ENCODE results near the gene MIX23.
A peak's percentile ranks its signal among the peaks of the same experiment; 100 is the strongest.

MIX23 gene

GRCh38 chr3:122406198-122406597 is 23.2 kb upstream of the MIX23 start:
- no peak overlapping the region for H3K27ac Mint-ChIP-seq
- no peak overlapping the region for H3K4me3 Mint-ChIP-seq
- peaks cover 34% of the 10 kb centered on the region for H3K36me3 Mint-ChIP-seq
- CTCF ChIA-PET: interaction anchor here (0.6 kb wide), 1 partner anchor 291 kb away, joined by 3 read pairs; no protein-coding TSS in a partner anchor
- no peak for DNase-seq
- H3K4me1 Mint-ChIP-seq: no peaks in the 10 kb centered on the region
- H3K27me3 Mint-ChIP-seq: no peaks in the 10 kb centered on the region
- H3K9me3 Mint-ChIP-seq: no peaks in the 10 kb centered on the region

GRCh38 chr3:122405015-122405414 is 22.0 kb upstream of the MIX23 start:
- H3K4me3 Mint-ChIP-seq: no peak overlapping the region
- H3K9me3 Mint-ChIP-seq: no peaks in the 10 kb centered on the region
- H3K36me3 Mint-ChIP-seq: peaks cover 28% of the 10 kb centered on the region
- no peaks in the 10 kb centered on the region for H3K27me3 Mint-ChIP-seq
- DNase-seq: no peak
- CTCF ChIA-PET: no interaction called here
- no peak overlapping the region for H3K27ac Mint-ChIP-seq
- no peaks in the 10 kb centered on the region for H3K4me1 Mint-ChIP-seq

GRCh38 chr3:122403489-122403888 is 20.5 kb upstream of the MIX23 start:
- H3K27me3 Mint-ChIP-seq: no peaks in the 10 kb centered on the region
- CTCF ChIA-PET: no interaction called here

GRCh38 chr3:122398920-122399319 is 15.9 kb upstream of the MIX23 start:
- Mint-ChIP-seq H3K4me1 (peaks cover 17% of the 10 kb centered on the region), H3K9me3 (no peaks in the 10 kb centered on the region), H3K4me3 (no peak overlapping the region), H3K27ac (no peak overlapping the region), H3K36me3 (peaks cover 14% of the 10 kb centered on the region), H3K27me3 (no peaks in the 10 kb centered on the region)
- no peak for DNase-seq
- CTCF ChIA-PET: no interaction called here

More at GRCh38 chr3:122403489-122403888, 20.5 kb upstream of the MIX23 start:
- H3K4me3 Mint-ChIP-seq: no peak overlapping the region
- no peak overlapping the region for H3K27ac Mint-ChIP-seq
- peaks cover 21% of the 10 kb centered on the region for H3K36me3 Mint-ChIP-seq
- H3K9me3 Mint-ChIP-seq: no peaks in the 10 kb centered on the region
- no peaks in the 10 kb centered on the region for H3K4me1 Mint-ChIP-seq
- no peak for DNase-seq

GRCh38 chr3:122397201-122397600 is 14.2 kb upstream of the MIX23 start:
- no peak for DNase-seq
- CTCF ChIA-PET: interaction anchor here (0.9 kb wide), 1 partner anchor 10 kb away, joined by 3 read pairs; no protein-coding TSS in a partner anchor
- H3K4me1 Mint-ChIP-seq: peaks cover 22% of the 10 kb centered on the region
- peaks cover 9% of the 10 kb centered on the region for H3K36me3 Mint-ChIP-seq
- H3K27ac Mint-ChIP-seq: no peak overlapping the region
- no peaks in the 10 kb centered on the region for H3K27me3 Mint-ChIP-seq
- no peaks in the 10 kb centered on the region for H3K9me3 Mint-ChIP-seq
- no peak overlapping the region for H3K4me3 Mint-ChIP-seq

GRCh38 chr3:122396511-122396910 is 13.5 kb upstream of the MIX23 start:
- H3K27me3 Mint-ChIP-seq: no peaks in the 10 kb centered on the region
- CTCF ChIA-PET: no interaction called here
- no peaks in the 10 kb centered on the region for H3K9me3 Mint-ChIP-seq
- no peak overlapping the region for H3K27ac Mint-ChIP-seq
- H3K4me3 Mint-ChIP-seq: no peak overlapping the region
- peaks cover 9% of the 10 kb centered on the region for H3K36me3 Mint-ChIP-seq
- H3K4me1 Mint-ChIP-seq: peaks cover 24% of the 10 kb centered on the region
- DNase-seq: no peak

- H3K9me3 Mint-ChIP-seq: no peaks in the 10 kb centered on the region
- no peak overlapping the region for H3K27ac Mint-ChIP-seq
- no peak overlapping the region for H3K4me3 Mint-ChIP-seq
- H3K4me1 Mint-ChIP-seq: peaks cover 24% of the 10 kb centered on the region
- no peak for DNase-seq
- H3K36me3 Mint-ChIP-seq: peaks cover 9% of the 10 kb centered on the region
- CTCF ChIA-PET: no interaction called here
- H3K27me3 Mint-ChIP-seq: no peaks in the 10 kb centered on the region
Measured at GRCh38 chr3:122395582-122395981, 12.6 kb upstream of the MIX23 start.

GRCh38 chr3:122394173-122394572 is 11.1 kb upstream of the MIX23 start:
- Mint-ChIP-seq H3K27me3 (no peaks in the 10 kb centered on the region), H3K27ac (no peak overlapping the region), H3K36me3 (peaks cover 9% of the 10 kb centered on the region), H3K4me3 (no peak overlapping the region), H3K4me1 (peaks cover 24% of the 10 kb centered on the region), H3K9me3 (no peaks in the 10 kb centered on the region)
- CTCF ChIA-PET: interaction anchor here (1.7 to 2.5 kb wide), 3 partner anchors 10 to 286 kb away, joined by 12 to 22 read pairs (median 15); partner anchors contain the start of genes FAM162A and PARP14
- no peak for DNase-seq

- CTCF ChIA-PET: interaction anchor here (0.7 to 2.5 kb wide), 17 partner anchors 9 to 550 kb away, joined by 3 to 22 read pairs (median 4); partner anchors contain the start of genes FAM162A and PARP14
- Mint-ChIP-seq H3K36me3 (peaks cover 9% of the 10 kb centered on the region), H3K4me1 (peaks cover 27% of the 10 kb centered on the region), H3K27ac (no peak overlapping the region), H3K9me3 (no peaks in the 10 kb centered on the region), H3K4me3 (no peak overlapping the region), H3K27me3 (no peaks in the 10 kb centered on the region)
- DNase-seq: peak; percentile 40
Measured at GRCh38 chr3:122392868-122393844, 10.1 kb upstream of the MIX23 start.

- DNase-seq: no peak
- Mint-ChIP-seq H3K27ac (no peak overlapping the region), H3K27me3 (no peaks in the 10 kb centered on the region), H3K36me3 (peaks cover 16% of the 10 kb centered on the region), H3K9me3 (no peaks in the 10 kb centered on the region), H3K4me1 (peaks cover 34% of the 10 kb centered on the region), H3K4me3 (no peak overlapping the region)
- CTCF ChIA-PET: interaction anchor here (0.9 to 2.5 kb wide), 5 partner anchors 15 to 287 kb away, joined by 3 to 12 read pairs (median 5); no protein-coding TSS in a partner anchor
Measured at GRCh38 chr3:122391681-122392446, 8.8 kb upstream of the MIX23 start.

- DNase-seq: no peak
- peaks cover 18% of the 10 kb centered on the region for H3K36me3 Mint-ChIP-seq
- no peak overlapping the region for H3K27ac Mint-ChIP-seq
- no peaks in the 10 kb centered on the region for H3K27me3 Mint-ChIP-seq
- peaks cover 42% of the 10 kb centered on the region for H3K4me1 Mint-ChIP-seq
- H3K9me3 Mint-ChIP-seq: no peaks in the 10 kb centered on the region
- no peak overlapping the region for H3K4me3 Mint-ChIP-seq
- CTCF ChIA-PET: interaction anchor here (1.4 to 1.6 kb wide), 2 partner anchors 85 to 289 kb away, joined by 3 to 11 read pairs; partner anchors contain the start of gene PARP14
Measured at GRCh38 chr3:122390665-122391064, 7.6 kb upstream of the MIX23 start.

- Mint-ChIP-seq H3K27me3 (no peaks in the 10 kb centered on the region), H3K4me1 (peaks cover 41% of the 10 kb centered on the region), H3K27ac (no peak overlapping the region), H3K4me3 (no peak overlapping the region), H3K36me3 (peaks cover 14% of the 10 kb centered on the region), H3K9me3 (no peaks in the 10 kb centered on the region)
- CTCF ChIA-PET: interaction anchor here (1.4 to 1.6 kb wide), 2 partner anchors 84 to 290 kb away, joined by 3 to 11 read pairs; partner anchors contain the start of gene PARP14
- no peak for DNase-seq
Measured at GRCh38 chr3:122389892-122390291, 6.9 kb upstream of the MIX23 start.

GRCh38 chr3:122389197-122389596 is 6.2 kb upstream of the MIX23 start:
- H3K9me3 Mint-ChIP-seq: no peaks in the 10 kb centered on the region
- H3K36me3 Mint-ChIP-seq: peaks cover 17% of the 10 kb centered on the region

GRCh38 chr3:122387709-122388108 is 4.7 kb upstream of the MIX23 start:
- H3K4me3 Mint-ChIP-seq: no peak overlapping the region
- peaks cover 15% of the 10 kb centered on the region for H3K36me3 Mint-ChIP-seq
- H3K27ac Mint-ChIP-seq: no peak overlapping the region
- H3K4me1 Mint-ChIP-seq: peaks cover 44% of the 10 kb centered on the region
- H3K27me3 Mint-ChIP-seq: no peaks in the 10 kb centered on the region
- CTCF ChIA-PET: no interaction called here
- no peaks in the 10 kb centered on the region for H3K9me3 Mint-ChIP-seq
- DNase-seq: no peak

More at GRCh38 chr3:122389197-122389596, 6.2 kb upstream of the MIX23 start:
- DNase-seq: no peak
- Mint-ChIP-seq H3K4me1 (peaks cover 41% of the 10 kb centered on the region), H3K4me3 (no peak overlapping the region), H3K27me3 (no peaks in the 10 kb centered on the region), H3K27ac (no peak overlapping the region)
- CTCF ChIA-PET: interaction anchor here (0.7 to 1.6 kb wide), 2 partner anchors 290 to 596 kb away, joined by 3 to 11 read pairs; partner anchors contain the start of gene PARP14
